D721Med (cell line): ENCODE results near the gene SIGLEC6.

Source experiments
- DNase-seq: peaks from one replicate; pipeline ENCODE4 v3.0.0; 2011; ENCODE audit warnings: low spot score; ENCODE audit not compliant: insufficient read length
- FAIRE-seq: peaks from 2 replicates; lab custom pipeline; 2011; peaks lifted over from hg19 to GRCh38; lab: Jason Lieb, UNC
- TF ChIP-seq, protein P1 (sequence below): IDR thresholded peaks from 2 replicates; pipeline ENCODE4 v1.5.1; 2012; ENCODE audit warnings: mild to moderate bottlenecking, control low read depth; ENCODE audit not compliant: insufficient read depth; ENCODE audit errors: missing control alignments

The SIGLEC6 gene

DNA sequence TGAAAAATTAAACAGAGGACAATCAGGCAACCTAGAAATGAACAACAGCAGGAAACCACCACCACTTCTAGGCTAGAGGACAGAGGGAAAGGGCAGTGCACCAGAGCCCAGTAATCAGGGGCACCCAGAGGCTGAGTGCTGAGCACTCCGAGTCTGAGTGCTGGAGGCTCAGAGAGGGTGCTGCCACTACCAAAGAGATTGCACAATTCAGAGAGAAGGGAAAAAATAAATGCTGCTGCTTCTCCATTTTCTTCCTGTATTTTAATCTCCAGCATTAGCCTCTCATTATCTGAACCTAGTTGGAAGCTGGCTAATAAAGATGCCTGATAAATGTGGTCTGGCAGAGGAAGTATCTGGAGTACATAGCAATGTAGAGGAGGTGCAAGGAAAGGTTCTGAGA, 27.8 kb upstream of the SIGLEC6 start:
- FAIRE-seq, result no peak
- no peak for DNase-seq
- TF ChIP-seq, protein P1, sequence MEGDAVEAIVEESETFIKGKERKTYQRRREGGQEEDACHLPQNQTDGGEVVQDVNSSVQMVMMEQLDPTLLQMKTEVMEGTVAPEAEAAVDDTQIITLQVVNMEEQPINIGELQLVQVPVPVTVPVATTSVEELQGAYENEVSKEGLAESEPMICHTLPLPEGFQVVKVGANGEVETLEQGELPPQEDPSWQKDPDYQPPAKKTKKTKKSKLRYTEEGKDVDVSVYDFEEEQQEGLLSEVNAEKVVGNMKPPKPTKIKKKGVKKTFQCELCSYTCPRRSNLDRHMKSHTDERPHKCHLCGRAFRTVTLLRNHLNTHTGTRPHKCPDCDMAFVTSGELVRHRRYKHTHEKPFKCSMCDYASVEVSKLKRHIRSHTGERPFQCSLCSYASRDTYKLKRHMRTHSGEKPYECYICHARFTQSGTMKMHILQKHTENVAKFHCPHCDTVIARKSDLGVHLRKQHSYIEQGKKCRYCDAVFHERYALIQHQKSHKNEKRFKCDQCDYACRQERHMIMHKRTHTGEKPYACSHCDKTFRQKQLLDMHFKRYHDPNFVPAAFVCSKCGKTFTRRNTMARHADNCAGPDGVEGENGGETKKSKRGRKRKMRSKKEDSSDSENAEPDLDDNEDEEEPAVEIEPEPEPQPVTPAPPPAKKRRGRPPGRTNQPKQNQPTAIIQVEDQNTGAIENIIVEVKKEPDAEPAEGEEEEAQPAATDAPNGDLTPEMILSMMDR, result no peak

DNA sequence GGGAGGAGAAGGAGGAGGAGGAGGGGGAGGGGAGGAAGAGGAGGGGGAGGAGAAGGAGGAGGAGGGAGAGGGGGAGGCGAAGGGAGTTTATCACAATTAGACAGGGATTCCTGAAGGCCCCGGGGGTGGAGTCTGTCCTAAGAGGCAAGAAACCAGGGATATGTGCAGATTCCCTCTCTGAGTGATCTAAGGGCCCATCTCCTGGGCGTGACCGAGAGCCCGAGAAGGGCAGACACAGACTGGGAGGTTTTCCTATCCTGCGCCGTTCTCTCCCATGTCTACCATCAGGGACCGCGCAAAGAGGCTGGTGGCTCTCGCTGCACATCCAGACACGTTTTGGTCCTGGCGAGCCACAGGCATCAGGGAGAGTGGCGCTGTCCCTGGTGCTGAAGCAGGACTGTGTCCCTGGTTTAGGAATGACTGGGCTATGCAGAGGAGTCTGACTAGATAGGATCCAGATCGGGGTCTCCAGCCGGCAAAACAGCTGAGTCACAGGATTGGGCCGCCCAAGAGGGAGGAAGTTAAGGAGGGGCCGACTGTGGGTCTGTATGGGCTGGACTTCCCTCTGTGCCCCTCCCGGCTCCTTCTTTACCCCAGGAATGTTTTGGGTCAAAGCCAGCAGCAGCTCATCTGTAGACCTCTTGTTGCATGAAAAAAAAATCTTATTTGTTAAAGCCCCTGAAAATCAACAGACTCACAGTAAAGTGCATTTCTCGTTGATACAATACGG, 21.7 kb upstream of the SIGLEC6 start:
- FAIRE-seq (no peak), DNase-seq (no peak)
- TF ChIP-seq, protein P1, result peak; percentile 3

DNA sequence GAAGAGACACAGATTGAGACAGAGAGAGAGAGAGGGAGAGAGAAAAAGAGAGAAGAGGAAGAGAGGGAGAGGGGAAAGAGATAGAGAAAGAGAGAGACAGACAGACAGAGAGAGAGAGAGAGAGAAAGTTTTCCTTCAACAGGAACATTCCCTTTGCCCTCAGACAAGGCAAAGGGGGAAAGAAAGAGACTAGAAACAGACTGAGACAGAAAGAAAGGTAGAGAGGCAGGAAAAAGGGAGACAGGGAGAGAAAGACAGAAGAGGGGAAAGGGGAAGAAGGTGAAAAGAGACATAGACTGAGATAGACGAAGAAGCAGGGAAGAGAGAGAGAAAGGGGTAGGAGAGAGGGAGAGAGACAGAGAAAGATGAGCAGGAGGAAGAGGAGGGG, 21.1 kb upstream of the SIGLEC6 start:
- no peak for DNase-seq
- no peak for FAIRE-seq
- TF ChIP-seq, protein P1, result no peak

DNA sequence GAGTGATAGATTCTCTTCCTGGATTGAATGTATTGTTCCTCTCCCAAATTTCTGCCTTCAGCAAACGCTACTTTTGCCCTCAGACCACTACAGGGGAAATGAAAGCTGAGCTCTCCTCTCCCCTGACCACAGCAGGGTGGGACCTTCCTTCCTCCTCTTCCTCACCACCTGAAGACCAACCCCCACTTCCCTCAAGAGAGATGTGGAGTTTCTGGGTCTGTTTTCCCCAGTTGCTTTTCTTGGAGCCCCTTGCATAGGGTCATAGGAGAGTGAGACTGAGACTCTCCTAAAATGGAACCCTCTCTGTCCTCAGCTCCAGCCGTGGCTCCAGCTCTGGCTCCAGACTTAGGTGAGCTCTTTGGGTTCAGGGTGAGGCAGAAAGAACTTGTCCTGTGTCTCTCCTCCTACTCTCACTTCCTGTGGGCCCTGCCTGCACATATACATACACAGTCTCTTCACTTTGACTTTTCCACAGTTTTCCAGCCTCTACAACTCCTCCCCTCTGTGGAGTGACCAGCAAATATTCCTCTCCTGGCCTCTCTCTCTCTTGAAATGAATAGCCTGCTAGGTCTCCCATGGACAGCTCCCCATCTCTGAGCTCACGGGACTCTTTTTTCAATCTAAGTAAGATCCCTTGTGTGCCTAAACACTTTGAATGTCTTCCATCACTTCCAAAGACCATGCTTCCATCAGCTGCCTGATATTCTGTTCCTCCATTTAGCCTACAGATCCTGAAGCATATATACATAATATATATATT, 20.4 kb upstream of the SIGLEC6 start:
- TF ChIP-seq, protein P1, result no peak
- DNase-seq, result no peak

DNA sequence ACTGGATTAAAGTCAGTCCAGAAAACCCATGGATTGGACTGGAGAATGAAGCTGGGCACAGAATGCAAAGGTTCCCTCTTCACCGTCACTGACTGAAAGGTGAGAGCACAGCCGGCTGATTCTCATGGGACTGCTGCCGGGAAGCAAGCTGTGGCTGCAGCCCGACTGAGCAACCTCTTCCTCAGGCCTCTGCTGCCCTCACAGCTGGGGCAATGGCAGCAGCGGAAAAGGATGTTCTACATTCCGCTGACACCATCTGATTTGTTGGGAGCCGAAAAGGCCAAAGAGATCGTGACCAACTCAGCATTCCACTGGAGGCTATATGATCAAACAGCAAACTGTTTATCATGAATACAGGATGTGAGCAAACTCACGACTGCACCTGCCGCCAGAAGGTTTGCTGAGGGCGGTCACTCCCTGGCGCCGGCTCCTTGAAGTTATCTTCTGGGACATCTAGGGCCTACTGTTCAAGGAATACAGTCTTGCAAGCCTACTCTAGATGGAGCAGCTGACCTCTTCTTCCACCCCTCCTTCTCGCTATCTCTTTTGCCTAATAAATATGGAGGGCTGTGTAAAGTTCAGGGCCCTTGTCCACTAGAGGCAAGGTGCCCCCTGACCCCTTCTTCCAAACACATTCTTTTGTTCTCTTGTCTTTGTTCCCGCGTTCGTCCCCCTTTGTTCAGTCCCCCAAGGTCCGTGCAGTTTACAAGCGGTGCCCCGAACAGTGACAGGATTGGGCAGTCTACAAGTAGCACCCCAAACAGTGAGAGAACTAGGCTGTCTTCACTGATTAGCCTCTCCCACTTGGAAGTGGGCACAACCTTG, 19.6 kb upstream of the SIGLEC6 start:
- TF ChIP-seq, protein P1, result no peak
- DNase-seq, result no peak
- FAIRE-seq, result no peak

More for the DNA sequence above, 20.4 kb upstream of the SIGLEC6 start:
- FAIRE-seq, result no peak

DNA sequence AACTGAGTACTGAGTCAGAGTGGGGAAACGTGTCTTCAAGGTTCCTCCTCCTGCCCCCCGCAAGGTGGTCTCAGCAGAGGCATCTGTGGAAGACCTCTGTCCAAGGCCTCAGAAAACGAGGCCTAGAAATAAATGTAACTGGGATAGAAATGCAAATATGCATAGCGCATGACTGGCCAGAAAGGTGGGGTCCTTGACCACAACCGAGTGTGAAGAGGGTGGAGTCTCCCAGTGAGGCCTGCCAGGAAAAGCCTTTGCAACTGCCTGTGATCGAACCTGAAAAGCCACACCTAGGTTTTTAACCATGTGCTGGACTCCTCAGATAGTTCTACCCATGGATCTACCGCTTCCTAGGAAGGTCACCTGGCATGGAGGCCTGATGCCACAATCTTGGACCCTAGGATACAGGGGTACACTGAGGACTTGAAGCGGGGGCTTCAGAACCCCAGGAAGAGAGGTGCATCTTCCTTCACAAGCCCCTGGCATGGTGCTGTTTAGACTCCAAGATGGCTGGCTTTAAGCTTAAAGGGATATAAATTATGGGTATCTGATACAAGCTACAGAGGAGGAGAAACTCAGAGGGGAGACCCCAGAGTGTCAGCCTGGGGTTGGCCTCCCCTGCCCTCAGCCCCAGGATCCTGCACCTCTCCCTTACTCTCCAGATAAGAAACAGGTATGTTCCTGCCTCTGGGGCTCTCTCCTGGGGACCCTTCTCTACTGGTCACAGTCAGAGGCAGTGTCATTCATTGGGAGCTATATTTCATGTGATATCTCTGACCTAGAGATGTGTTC, 18.3 kb upstream of the SIGLEC6 start:
- no peak for FAIRE-seq
- TF ChIP-seq, protein P1, result no peak
- DNase-seq, result no peak
